ENCODE data around the gene BTBD9. TPM values are rescaled to one million over a fixed set of nuclear protein-coding genes. Genes with fewer than 3 reads are reported as not detected.
"Not testable (repeated sequence)": the region's sequence is repeated elsewhere in the genome, so short reads cannot be mapped to it uniquely, and the experiment has no call there.

BTBD9 gene
- total and polyA plus RNA-seq, 11 donors, result 6.3 to 23.3 (median 19.4) TPM

DNA sequence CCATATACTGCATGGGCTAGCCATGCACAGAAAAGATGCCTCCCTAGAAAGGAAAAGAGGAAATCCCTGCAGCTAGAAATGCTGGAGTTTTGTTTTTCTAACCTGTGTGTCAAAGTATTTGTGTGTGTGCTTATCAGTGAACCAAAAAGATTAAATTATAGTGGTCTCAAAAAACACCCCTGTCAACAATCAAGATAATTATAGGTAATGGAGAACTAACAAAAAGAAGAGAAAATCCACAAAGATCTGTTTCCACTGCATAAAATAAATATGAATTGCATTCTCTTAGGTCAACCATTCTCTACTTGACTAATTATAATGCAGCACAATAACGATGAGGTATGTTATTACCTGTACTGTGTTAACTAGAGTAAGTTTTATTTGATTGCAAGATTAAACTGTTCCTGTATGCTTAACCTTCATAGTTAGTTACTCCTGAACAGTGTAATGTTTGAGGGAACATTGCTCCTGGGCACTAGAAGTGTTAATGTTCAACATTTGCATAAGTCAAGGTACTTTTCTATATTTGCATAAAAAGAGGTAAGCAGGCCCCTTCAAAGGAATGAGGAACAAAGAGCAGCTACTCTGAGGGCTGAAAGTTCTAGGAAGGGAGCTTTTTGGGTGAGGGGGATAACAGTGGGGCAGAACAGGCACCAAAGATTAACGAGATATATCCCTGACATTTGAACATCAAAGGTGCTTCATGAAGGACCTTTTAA lies 212.1 kb downstream of the BTBD9 start:
- Histone ChIP-seq H3K4me3 (no peak overlapping the region), H3K36me3 (no peaks in the 10 kb centered on the region), H3K4me1 (no peaks in the 10 kb centered on the region), H3K9me3 (peaks cover 0 to 11% (median 0%) of the 10 kb centered on the region in 12 donors), H3K27me3 (no peaks in the 10 kb centered on the region), H3K27ac (no peak overlapping the region)
- no peak for ATAC-seq
- intact Hi-C loops (cut with DNase I), result no loop called here
- no peak for DNase-seq
- WGBS, 4 donors, result 57 to 73% (median 66%) methylated on average over 2 of the region's 2 CpGs
- no peak for TF ChIP-seq POLR2A (IDR thresholded peaks at IDR 0.05)
- TF ChIP-seq, protein P1, sequence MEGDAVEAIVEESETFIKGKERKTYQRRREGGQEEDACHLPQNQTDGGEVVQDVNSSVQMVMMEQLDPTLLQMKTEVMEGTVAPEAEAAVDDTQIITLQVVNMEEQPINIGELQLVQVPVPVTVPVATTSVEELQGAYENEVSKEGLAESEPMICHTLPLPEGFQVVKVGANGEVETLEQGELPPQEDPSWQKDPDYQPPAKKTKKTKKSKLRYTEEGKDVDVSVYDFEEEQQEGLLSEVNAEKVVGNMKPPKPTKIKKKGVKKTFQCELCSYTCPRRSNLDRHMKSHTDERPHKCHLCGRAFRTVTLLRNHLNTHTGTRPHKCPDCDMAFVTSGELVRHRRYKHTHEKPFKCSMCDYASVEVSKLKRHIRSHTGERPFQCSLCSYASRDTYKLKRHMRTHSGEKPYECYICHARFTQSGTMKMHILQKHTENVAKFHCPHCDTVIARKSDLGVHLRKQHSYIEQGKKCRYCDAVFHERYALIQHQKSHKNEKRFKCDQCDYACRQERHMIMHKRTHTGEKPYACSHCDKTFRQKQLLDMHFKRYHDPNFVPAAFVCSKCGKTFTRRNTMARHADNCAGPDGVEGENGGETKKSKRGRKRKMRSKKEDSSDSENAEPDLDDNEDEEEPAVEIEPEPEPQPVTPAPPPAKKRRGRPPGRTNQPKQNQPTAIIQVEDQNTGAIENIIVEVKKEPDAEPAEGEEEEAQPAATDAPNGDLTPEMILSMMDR (IDR thresholded peaks at IDR 0.05), result no peak

DNA sequence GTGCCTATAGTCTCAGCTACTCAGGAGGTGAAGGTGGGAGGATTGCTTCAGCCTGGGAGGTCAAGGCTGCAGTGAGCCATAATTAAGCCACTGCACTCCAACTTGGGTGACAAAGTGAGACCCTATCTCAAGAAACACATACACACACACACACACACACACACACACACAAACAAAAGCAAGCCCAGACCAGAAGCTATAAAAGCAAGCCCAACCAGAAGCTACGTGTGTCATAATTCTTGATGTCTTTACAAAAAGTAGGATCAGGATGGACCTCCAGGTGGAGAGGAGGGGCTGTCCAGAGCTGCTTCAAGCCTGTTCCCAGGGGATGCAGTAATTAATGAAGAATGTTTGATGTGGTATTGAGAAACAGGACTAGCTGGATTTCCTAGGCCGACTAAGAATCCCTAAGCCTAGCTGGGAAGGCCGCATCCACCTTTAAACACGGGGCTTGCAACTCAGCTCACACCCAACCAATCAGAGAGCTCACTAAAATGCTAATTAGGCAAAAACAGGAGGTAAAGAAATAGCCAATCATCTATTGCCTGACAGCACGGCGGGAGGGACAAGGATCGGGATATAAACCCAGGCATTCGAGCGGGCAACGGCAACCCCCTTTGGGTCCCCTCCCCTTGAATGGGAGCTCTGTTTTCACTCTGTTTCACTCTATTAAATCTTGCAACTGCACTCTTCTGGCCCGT lies 213.8 kb downstream of the BTBD9 start:
- intact Hi-C loops (cut with DNase I); H3K27me3 ChIP-seq; H3K4me3 ChIP-seq; H3K36me3 ChIP-seq; H3K4me1 ChIP-seq; DNase-seq; H3K9me3 ChIP-seq; H3K27ac ChIP-seq; ATAC-seq: not testable (repeated sequence)
- 90 to 96% (median 93%) methylated on average over 11 of the region's 11 CpGs for WGBS, 4 donors

DNA sequence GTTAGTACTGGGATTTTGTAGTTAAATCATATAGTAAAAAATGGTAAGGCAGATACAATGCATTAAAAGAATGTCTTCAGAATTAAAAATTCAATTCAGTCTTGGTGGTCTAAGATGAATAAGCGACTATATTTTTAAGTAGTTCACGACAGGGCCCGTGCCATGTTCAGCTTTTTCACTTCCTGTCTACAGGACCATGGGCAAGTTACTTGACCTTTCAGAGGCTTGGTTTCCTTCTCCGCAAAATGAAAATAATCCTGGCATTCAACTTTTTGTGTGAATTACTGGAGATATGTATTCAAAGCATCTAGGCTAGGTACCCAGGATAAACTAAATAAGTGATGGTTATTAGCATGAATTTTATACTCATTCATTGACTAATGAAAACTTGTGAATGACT lies 216.0 kb downstream of the BTBD9 start:
- intact Hi-C loops (cut with DNase I), result no loop called here
- no peak for DNase-seq
- 76 to 87% (median 86%) methylated on average over 4 of the region's 4 CpGs for WGBS, 4 donors
- Histone ChIP-seq H3K36me3 (no peaks in the 10 kb centered on the region), H3K27me3 (no peaks in the 10 kb centered on the region), H3K4me3 (no peak overlapping the region), H3K4me1 (no peaks in the 10 kb centered on the region), H3K9me3 (no peaks in the 10 kb centered on the region), H3K27ac (no peak overlapping the region)
- no peak for TF ChIP-seq POLR2A (IDR thresholded peaks at IDR 0.05)
- TF ChIP-seq, protein P1 (IDR thresholded peaks at IDR 0.05), result no peak
- ATAC-seq, result no peak

DNA sequence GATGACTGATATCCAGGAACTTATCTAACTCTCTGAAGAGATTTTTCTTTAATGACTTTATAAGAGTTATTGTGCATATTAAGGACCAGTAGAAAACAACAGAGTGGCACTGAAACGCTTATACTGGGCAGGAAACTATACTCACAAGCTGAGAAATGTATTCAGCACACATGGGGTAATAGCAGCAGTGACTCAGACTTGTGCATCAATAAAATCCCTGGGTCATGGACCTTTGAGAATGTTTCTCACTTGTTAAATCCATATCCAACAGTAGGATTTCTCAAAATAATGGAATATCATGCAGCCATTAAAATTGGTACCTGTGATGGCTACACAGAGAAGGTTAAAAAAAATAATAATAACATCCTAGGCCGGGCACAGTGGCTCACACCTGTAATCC lies 219.5 kb downstream of the BTBD9 start:
- no peaks in the 10 kb centered on the region for H3K9me3 ChIP-seq
- DNase-seq (no peak), ATAC-seq (no peak)
- intact Hi-C loops (cut with DNase I), result no loop called here
- H3K27ac ChIP-seq, result no peak overlapping the region
- no peaks in the 10 kb centered on the region for H3K27me3 ChIP-seq
- TF ChIP-seq, protein P1 (IDR thresholded peaks at IDR 0.05), result no peak
- TF ChIP-seq POLR2A (IDR thresholded peaks at IDR 0.05), result no peak
- 93 to 97% (median 96%) methylated on average over 2 of the region's 2 CpGs for WGBS, 4 donors
- no peak overlapping the region for H3K4me3 ChIP-seq
- no peaks in the 10 kb centered on the region for H3K4me1 ChIP-seq
- no peaks in the 10 kb centered on the region for H3K36me3 ChIP-seq
